Activated T-cell treated with anti-CD3 and anti-CD28 coated beads, Interleukin-2, amount 50 U/mL, for 48 hours (primary cell): ENCODE measurements around the gene ACP5.
"Not testable (repeated sequence)": the region's sequence is repeated elsewhere in the genome, so short reads cannot be mapped to it uniquely, and the experiment has no call there.

Experiments
- DNase-seq, 2 experiments: peaks; one replicate each; pipeline ENCODE4 v3.0.0-alpha.2; 2020

The ACP5 gene

DNA sequence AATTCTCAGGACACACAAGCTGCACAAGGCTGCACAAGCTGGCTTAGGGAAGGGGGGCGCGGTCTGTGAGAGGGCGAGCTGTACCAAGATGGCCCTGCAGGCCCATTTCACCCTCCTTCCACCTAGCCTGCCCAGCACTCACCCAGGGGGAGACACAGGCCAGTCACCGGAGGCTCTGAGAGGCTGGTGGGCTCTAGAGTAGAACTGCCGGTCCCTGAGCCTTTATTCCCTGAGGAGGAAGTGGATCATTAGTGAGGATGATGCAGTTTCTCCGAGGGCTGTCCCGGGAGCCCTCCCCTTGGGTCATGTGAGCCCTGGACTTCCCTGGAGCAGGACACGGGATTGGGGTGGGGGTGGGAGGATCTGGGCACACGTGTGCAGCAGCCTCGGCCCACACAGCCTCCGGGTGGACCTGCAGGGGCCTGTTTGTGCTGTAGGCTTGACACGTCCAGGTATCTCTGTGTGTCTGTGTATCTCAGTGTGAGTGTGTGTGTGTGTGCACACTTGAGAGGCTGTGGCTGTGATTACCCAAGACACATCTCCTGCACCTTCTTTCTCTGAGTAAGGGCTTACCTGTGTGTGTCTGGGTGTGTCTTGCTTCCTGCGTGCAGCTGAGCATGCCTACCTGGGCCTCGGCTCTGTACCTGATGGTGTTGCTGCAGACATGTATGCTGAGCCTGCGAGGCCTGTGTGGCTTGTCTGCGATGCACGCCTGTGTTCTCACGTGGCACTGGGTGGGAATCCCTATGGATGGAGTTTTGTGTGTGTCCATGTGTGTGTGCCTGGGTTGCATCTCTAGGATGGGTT is at the start of gene ACP5:
Gene ACP5, minus strand, starts transcription at position 195 of the 807 bp plus-strand sequence. CDS start 328 bp downstream, outside the sequence.
- no peak for DNase-seq

DNA sequence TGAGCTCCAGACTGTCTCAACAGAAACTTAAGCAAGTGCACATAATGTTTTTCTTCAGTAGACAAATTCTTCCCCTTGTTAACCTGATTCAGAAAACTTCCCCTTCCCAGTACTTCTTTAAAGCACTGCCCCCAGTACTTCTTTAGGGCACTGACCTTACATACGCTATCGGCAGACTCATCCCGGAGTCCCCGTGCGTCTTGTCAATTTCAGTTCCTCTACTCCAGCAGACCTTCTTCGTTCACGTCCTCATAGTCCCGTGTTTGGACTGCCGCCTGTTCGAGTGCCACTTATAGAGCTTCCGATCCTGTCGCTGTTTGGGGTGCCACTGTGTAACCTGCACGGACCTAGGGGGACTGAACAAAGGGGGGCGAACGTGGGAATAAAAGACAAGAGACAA is 48.8 kb upstream of the ACP5 start:
- DNase-seq = no peak

DNA sequence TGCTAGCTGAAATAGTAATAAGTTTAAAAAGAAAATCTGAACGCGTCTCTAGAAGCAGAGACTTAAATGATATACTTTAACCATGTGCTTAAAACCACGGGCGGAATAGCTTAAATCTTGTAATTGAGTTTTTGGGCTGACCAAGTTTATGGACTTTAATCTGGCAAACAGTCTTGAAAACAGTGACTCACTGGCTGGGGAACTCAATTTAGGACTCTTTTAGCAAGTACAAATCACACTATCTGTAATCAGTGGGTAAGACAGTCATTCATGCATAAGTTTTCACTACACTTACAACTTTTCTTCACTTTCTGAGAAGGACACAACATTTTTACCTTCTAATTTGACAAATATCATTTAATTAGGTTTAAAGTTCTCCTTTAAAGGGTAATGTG is 46.6 kb upstream of the ACP5 start:
- no peak for DNase-seq

DNA sequence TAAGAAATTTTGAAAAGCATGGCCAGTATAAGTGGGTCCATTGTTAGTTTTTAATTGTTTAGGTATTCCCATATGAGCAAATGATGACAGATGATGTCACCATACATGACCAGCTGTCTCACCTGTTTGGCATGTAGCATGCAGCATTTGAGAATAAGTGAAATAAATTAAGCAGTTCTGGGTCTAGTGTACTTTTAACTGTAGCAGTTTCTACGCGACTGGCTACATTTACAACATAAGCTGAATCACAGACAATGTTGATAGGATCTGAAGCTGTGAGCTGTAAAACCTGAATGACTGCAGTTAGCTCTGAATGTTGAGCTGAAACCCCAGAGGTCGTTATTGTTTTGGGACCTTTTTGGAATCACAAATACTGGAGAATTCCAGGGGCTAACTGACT is 45.0 kb upstream of the ACP5 start:
- DNase-seq = not testable (repeated sequence)

DNA sequence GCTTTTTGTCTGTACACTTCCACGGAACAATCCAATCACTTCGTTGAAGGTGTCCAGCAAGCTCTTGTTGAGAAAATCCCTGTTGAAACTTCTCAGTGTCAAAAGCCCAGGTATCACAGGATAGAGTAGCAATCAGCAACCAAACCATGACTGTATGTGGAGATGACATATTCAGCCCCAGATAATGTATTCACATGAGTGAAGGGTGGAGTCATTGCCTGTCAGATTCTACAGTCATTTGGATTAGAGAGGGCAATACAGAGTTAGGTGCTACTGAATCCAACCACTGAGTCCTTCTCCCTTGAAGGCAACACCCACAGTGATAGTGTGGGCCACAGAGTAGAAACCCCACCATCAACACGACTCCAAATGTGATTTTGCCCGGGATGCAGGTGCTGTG is 43.1 kb upstream of the ACP5 start:
- DNase-seq = no peak

DNA sequence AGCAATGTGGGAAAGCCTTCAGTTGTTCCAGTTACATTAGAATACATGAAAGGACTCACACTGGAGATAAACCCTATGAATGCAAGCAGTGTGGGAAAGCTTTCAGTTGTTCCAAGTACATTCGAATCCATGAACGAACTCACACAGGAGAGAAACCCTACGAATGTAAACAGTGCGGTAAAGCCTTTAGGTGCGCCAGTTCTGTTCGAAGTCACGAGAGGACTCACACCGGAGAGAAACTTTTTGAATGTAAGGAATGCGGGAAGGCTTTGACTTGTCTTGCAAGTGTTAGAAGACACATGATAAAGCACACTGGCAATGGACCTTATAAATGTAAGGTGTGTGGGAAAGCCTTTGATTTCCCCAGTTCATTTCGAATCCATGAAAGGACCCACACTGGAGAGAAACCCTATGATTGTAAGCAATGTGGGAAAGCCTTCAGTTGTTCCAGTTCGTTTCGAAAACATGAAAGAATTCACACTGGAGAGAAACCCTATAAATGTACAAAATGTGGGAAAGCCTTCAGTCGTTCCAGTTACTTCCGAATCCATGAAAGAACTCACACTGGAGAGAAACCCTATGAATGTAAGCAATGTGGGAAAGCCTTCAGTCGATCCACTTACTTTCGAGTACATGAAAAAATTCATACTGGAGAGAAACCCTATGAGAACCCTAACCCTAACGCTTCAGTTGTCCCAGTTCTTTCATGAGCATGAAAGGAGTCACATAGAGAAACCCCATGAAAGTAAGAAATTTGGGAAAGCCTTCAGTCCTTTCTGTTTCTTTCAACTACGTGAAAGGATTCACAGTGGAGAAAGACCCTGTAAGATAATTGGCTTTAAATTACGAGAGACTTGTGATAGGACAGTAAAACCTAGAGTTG is 40.0 kb upstream of the ACP5 start:
- no peak for DNase-seq

DNA sequence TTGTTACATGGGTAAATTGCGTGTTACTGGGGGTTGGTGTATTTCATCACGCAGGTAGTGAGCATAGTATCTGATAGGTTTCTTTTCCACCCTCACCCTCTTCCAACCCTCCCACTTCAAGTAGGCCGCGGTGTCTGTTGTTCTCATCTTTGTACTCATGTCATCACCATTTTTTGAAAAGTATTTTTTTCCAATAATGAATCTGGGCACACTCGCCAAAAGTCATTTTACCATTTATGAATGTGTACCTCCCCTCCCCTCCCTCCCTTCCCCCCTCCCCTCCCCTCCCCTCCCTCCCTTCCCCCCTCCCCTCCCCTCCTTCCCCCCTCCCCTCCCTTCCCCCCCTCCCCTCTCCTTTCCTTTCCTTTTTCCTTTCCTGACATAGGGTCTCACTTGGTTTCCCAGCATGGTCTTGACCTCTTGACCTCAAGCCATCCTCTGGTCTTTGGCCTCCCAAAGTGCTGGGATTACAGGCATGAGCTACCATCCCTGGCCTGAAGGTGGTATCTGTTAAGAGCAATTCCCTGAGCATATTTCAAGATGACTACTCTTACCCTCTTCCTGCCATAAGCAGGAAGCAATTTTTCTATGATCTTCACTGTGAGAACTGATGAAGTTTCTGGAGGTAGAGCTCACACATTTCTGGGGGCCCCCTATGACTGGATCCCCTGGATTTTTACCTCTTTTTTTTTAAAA is 35.5 kb upstream of the ACP5 start:
- DNase-seq = no peak

DNA sequence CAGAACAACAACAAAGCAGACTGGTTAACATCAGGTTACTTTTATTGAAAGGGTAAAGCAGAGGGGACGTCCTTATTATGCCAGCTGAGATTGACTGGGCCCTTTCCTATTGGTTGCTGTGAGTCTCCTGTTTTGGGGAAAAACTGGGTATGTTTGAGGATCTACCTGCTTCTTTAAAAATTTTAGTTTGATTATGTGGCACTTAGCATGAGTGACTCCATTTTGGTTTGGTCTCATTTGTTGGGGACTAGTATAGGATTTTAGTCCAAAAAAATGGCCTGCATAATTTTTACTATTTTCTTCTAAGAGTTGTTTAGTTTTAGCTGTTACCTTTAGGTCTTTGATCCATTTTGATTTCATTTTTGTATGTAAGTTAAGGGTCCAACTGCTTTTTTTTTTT is 34.3 kb upstream of the ACP5 start:
- DNase-seq = no peak

DNA sequence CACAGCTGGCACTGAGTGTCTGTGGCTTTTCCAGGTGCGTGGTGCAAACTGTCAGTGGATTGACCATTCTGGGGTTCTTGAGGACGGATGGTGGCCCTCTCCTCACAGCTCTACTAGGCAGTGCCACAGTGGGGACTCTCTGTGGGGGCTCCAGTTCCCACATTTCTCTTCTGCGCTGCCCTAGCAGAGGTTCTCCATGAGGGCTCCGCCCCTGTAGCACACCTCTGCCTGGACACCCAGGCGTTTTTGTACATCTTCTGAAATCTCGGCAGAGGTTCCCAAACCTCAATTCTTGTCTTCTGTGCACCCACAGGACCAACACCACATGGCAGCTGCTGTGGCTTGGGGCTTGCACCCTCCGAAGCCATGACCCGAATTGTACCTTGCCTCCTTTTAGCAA is 29.0 kb upstream of the ACP5 start:
- DNase-seq = no peak

DNA sequence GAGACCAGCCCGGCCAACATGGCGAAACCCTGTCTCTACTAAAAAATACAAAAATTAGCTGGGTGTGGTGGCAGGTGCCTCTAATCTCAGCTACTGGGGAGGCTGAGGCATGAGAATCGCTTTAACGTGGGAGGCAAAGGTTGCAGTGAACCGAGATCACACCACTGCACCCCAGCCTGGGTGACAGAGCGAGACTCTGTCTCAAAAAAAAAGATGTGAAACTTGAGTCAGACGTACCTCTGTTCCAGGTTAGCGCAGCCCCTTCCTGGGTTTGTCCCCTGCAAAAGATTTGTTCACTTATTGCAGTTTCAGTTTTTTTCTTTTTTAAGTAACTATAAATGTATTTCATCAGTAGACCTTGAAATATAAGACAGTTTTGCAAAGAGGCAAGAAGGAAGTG is 22.3 kb upstream of the ACP5 start:
- not testable (repeated sequence) for DNase-seq

DNA sequence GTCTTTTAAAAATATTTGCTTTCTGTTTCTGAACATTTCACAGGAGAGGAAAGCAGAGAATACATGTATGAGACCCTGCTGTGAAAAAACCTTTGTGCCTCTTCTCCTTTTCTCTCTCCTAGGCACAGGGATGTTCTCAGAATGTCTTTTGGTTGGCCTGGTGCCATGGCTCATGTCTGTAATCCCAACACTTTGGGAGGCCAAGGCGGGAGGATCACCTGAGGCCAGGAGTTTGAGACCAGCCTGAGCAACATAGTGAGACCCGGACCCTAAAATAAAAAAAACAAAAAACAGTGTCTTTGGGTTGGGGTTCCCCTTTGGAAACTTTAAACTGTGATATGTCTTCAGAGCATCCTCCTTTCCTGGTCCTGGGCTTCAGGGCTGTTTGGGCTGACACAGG is 21.3 kb upstream of the ACP5 start:
- no peak for DNase-seq

DNA sequence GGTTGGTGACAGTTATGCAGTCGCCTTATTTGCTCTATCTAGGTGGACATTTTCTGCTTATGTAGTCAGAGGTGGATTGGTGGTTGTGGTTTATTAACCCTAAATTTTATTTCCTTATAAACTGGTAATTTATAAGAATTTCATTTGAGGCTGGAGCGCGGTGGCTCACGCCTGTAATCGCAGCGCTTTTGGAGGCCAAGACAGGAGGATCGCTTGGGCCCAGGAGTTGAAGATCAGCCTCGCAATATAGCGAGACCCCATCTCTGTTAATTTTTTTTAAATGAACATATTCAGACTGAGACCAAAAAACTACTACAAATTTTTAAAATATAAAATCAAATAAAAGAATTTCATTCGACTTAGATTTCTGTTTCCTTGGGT is 20.6 kb upstream of the ACP5 start:
- no peak for DNase-seq

DNA sequence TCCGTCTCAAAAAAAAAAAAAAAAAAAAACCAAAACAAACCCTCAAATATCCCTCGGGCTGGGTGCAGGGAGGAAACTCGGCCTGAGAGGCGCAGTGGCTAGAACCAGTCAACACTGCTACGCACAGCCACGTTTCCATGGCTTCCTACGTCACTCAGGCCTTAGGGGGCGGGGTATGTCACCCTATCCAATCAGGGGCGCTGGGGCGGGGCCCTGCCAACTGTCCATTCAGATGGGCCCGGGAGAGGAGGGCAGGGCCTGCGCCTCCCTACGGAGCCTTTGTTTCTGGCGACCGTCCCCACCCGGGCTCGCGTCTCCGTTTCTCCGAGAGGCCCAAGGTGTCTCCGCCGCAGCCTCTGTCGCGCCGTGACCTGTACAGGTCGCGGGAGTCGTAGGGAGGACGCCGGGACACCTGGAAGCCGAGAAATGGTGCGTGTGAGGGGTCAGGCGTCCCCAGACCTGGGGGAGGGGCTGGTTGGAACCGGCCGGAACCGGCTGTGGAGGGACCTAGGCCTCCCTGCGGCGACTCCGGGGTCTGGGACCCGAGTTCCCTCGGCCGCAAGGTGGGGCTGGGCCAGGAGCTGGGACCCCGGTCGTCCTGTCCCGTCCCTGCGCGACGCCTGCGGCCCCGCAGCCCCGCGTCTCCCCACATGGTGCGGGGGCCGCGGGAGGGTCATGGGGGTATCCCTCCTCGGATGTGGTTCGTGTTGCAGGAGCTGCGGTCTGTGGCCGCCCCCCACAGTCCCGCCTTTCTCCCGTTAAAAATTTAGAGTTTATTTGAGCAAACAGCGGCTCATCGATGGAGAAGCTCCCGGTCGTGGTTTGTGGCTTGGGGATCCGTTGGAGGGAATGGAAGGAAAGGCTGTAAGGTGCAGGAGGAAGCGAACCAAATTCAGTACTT is 20.0 kb upstream of the ACP5 start, which contains the start of gene ZNF627:
Gene ZNF627, plus strand, starts transcription at position 282 of the 901 bp plus-strand sequence. Its CDS starts 145 bp downstream, at position 427.
- DNase-seq = peak; percentile 98 to 99

DNA sequence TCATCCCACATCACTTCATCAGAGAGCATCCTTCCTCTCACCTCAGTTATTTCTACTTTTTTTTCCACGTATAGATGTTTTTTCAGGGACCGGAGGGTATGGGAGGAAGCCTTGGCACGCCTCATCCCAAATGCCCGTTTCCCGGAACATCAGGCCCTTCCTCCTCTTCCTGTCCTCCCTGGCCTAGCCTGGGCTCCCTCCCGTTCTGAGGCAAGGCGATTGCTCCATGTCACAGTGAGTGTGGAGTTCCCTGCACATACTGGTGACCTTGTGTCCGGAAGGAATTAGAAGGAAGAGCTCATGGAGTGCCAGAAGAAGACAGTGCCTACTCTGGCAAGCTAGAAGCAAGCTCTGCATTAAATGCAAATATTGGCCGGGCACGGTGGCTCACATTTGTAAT is 18.7 kb upstream of the ACP5 start:
- DNase-seq = no peak

DNA sequence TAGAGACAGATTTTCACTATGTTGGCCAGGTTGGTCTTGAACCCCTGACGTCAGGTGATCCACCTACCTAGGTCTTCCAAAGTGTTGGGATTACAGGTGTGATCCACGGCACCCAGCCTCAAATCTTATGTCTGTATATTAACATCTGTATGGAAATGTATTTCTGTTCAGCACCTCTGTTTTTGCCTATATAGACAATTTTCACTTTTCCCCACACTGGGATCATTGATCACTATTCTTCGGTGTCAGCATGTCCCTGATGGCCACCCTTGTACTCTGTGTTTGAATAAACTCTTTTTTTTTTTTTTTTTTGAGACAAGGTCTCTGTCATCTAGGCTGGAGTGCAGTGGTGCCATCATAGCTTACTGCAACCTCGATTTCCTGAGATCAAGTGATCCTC is 16.6 kb upstream of the ACP5 start:
- no peak for DNase-seq

DNA sequence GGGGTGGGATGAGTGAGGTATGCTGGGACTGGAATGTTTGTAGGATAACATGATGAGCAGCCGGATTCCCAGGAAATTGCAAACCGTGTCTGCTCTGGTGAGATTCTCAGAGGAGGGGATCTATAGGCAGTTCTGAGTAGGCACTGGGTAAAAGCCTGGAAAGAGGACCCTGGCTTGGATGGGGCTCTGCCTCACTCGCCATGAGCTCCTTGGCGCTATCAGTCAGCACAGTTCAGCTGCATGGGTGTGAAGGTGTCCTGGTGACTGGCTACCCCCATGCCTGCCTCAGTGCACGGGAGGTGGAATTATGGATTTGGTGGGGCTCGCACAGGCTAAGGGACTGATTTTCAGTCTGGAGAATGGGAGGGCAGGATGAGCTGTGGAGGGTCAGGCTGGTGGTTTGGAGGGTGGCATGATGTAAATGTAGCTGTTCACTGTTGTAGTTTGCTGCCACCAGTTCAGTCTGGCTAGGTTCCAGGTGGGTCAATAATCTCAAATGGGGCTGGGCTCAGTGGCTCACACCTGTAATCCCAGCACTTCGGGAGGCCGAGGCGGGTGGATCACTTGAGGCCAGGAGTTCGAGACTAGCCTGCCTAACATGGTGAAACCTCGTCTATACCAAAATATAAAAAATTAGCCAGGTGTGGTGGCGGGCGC is 10.7 kb upstream of the ACP5 start:
- no peak for DNase-seq

DNA sequence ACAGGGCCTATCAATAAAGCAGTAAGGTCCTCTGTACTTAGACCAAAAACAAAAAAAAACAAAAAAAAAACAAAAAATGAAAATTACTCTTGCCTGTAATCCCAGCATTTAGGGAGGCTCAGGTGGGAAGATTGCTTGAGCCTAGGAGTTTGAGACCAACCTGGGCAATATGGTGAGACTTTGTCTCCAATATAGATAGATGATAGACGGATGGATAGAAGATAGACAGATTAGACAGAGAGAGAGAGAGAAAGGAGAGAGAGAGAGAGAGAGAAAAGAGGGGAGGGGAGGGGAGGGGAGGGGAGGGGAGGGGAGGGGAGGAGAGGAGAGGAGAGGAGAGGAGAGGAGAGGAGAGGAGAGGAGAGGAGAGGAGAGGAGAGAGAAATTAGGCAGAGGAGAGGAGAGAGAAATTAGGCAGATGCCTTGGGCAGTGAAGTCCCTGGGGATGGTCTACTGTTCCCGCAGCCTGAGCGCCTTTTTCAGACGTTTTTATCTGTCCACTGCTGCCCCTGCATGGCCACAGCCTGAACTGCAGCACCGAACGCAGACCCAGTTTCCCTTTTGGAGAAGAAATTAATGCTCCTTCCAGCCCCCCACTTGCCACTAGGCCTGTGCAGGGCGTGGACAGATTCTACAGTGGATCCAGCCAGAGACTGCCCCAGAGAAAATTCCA is 10.0 kb upstream of the ACP5 start:
- peak; percentile 91 to 92 for DNase-seq

DNA sequence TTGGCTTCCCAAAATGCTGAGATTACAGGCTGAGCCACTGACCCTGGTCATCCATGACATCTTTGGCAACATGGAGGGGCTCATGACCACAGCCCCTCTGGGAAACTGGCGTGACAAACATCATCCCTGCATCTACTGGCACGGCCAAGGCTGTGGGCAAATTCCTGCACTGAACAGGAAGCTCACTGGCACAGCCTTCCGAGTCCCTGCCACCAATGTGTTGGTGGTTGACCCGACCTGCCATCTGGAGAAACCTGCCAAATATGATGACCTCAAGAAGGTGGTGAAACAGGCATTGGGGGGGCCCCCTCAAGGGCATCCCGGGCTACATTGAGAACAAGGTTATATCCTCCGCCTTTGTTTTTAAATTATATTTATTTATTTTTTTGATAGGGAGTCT is 8.9 kb upstream of the ACP5 start:
- no peak for DNase-seq

DNA sequence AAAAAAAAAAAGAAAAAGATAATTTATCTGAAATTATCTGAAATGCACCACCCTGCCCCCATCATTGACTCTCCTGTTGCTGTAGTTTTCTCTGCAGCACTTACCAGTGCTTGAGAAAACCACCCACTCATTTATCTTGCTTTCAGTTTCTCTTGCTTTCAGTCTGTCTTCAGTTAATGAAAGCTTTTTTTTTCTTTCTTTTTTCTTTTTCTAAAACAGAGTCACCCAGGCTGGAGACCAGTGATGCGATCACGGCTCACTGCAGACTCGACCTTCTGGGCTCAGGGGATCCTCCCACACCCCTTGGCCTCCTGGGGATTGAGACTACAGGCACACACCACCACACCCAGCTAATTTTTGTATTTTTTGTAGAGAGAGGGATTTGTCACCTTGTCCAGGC is 4.3 kb upstream of the ACP5 start:
- DNase-seq = peak; percentile 60 to 70

DNA sequence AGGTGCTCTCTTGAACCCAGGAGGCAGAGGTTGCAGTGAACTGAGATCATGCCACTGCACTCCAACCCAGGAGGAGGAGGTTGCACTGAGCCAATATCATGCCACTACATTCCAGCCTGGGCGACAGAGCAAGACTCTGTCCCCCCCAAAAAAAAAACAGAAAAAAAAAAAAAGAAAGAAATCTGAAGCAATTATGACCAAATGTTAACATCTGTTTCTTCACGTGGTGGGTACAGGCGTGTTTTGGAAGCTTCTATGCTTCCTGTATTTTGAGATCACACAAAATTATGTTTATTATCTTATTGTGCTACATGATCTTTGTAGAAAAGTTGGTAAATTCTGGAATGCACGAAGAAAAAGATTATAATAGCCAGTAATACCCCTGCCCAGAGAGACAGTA is 2.7 kb upstream of the ACP5 start:
- DNase-seq = no peak
